SK-N-MC (cell line): Measurements from ENCODE around the gene DIP2C.
"Not testable (repeated sequence)": the region's sequence is repeated elsewhere in the genome, so short reads cannot be mapped to it uniquely, and the experiment has no call there.

Experiments used
- DNase-seq: peaks from one replicate; pipeline ENCODE4 v3.0.0-alpha.2; 2011; ENCODE audit warnings: low read depth, low spot score
- H3K27ac ChIP-seq: fragments of 200-600 bp; sonication (generic); 2 replicates; pipeline ENCODE4 v1.5.1; 2016; ENCODE audit warnings: mixed run types
- H3K36me3 ChIP-seq: fragments of 200-600 bp; sonication (generic); 2 replicates; pipeline ENCODE4 v1.6.1; 2017; ENCODE audit warnings: antibody characterized with exemption, low read length, mixed read lengths; ENCODE audit not compliant: insufficient read depth
- H3K4me3 ChIP-seq: fragments of 200-600 bp; sonication (generic); 2 replicates; pipeline ENCODE4 v1.5.1; 2016
- H3K9ac ChIP-seq: fragments of 200-600 bp; sonication (generic); 2 replicates; pipeline ENCODE4 v1.8.0; 2017; ENCODE audit warnings: mixed run types, mixed read lengths; ENCODE audit not compliant: insufficient read length
- H3K9me3 ChIP-seq: fragments of 200-600 bp; sonication (generic); 2 replicates; pipeline ENCODE4 v1.6.1; 2017; ENCODE audit warnings: low read depth, mild to moderate bottlenecking, antibody characterized with exemption, low read length, moderate library complexity, mixed read lengths
- EZH2 ChIP-seq: fragments of 200-600 bp; sonication (generic); IDR thresholded peaks from one replicate; pipeline ENCODE4 v1.6.1; 2017; ENCODE audit warnings: antibody characterized with exemption
- FOXP2 ChIP-seq: optimal IDR thresholded peaks from 2 replicates; pipeline ENCODE3; 2011; ENCODE audit warnings: mild to moderate bottlenecking, moderate library complexity; ENCODE audit not compliant: insufficient read depth; ENCODE audit errors: extremely low read length, control extremely low read depth
- POLR2AphosphoS5 ChIP-seq: IDR thresholded peaks from 2 replicates; pipeline ENCODE4 v1.6.1; 2012; ENCODE audit warnings: mild to moderate bottlenecking, low read depth, low read length, borderline replicate concordance

DIP2C gene

GRCh38 chr10:456486-456885 is 233.0 kb downstream of the DIP2C start:
- TF ChIP-seq FOXP2 = no peak
- no peak for TF ChIP-seq POLR2AphosphoS5
- no peak for TF ChIP-seq EZH2
- H3K27ac ChIP-seq = no peak overlapping the region
- no peak for DNase-seq
- no peaks in the 10 kb centered on the region for H3K36me3 ChIP-seq
- no peak overlapping the region for H3K4me3 ChIP-seq
- no peaks in the 10 kb centered on the region for H3K9me3 ChIP-seq
- no peak overlapping the region for H3K9ac ChIP-seq

GRCh38 chr10:454860-455259 is 234.6 kb downstream of the DIP2C start:
- Histone ChIP-seq H3K9me3 (no peaks in the 10 kb centered on the region), H3K27ac (no peak overlapping the region), H3K9ac (no peak overlapping the region), H3K4me3 (no peak overlapping the region), H3K36me3 (no peaks in the 10 kb centered on the region)
- DNase-seq = no peak
- TF ChIP-seq FOXP2 (no peak), EZH2 (no peak), POLR2AphosphoS5 (no peak)

- no peak overlapping the region for H3K9ac ChIP-seq
- no peaks in the 10 kb centered on the region for H3K9me3 ChIP-seq
- TF ChIP-seq EZH2 (no peak), POLR2AphosphoS5 (no peak), FOXP2 (no peak)
- no peak overlapping the region for H3K27ac ChIP-seq
- no peak for DNase-seq
- H3K36me3 ChIP-seq = no peaks in the 10 kb centered on the region
- no peak overlapping the region for H3K4me3 ChIP-seq
These were observed 235.8 kb downstream of the DIP2C start for GRCh38 chr10:453647-454046.

- H3K9me3 ChIP-seq = no peaks in the 10 kb centered on the region
- H3K4me3 ChIP-seq = no peak overlapping the region
- no peak overlapping the region for H3K27ac ChIP-seq
- no peak overlapping the region for H3K9ac ChIP-seq
- DNase-seq = no peak
- TF ChIP-seq FOXP2 = no peak
- no peak for TF ChIP-seq EZH2
- no peak for TF ChIP-seq POLR2AphosphoS5
- no peaks in the 10 kb centered on the region for H3K36me3 ChIP-seq
These were observed 236.7 kb downstream of the DIP2C start for GRCh38 chr10:452512-453426.

- no peak overlapping the region for H3K4me3 ChIP-seq
- no peak for TF ChIP-seq POLR2AphosphoS5
- no peak for TF ChIP-seq EZH2
- TF ChIP-seq FOXP2 = no peak
- DNase-seq = no peak
- H3K27ac ChIP-seq = no peak overlapping the region
- no peaks in the 10 kb centered on the region for H3K36me3 ChIP-seq
- no peaks in the 10 kb centered on the region for H3K9me3 ChIP-seq
- no peak overlapping the region for H3K9ac ChIP-seq
These were observed 237.6 kb downstream of the DIP2C start for GRCh38 chr10:451856-452255.

- no peak for DNase-seq
- Histone ChIP-seq H3K4me3 (no peak overlapping the region), H3K36me3 (no peaks in the 10 kb centered on the region), H3K9me3 (no peaks in the 10 kb centered on the region), H3K9ac (no peak overlapping the region), H3K27ac (no peak overlapping the region)
- TF ChIP-seq POLR2AphosphoS5 (no peak), EZH2 (no peak), FOXP2 (no peak)
These were observed 238.4 kb downstream of the DIP2C start for GRCh38 chr10:451021-451471.

- H3K4me3 ChIP-seq = no peak overlapping the region
- no peak overlapping the region for H3K27ac ChIP-seq
- H3K9ac ChIP-seq = no peak overlapping the region
- TF ChIP-seq FOXP2 = no peak
- no peak for TF ChIP-seq EZH2
- TF ChIP-seq POLR2AphosphoS5 = no peak
- no peaks in the 10 kb centered on the region for H3K36me3 ChIP-seq
- DNase-seq = no peak
- H3K9me3 ChIP-seq = no peaks in the 10 kb centered on the region
These were observed 239.0 kb downstream of the DIP2C start for GRCh38 chr10:450463-450862.

- not testable (repeated sequence) for H3K36me3 ChIP-seq, H3K9ac ChIP-seq, H3K9me3 ChIP-seq, H3K4me3 ChIP-seq, H3K27ac ChIP-seq
- peak; percentile 3 for DNase-seq
These were observed 240.1 kb downstream of the DIP2C start for GRCh38 chr10:449331-449730.

- Histone ChIP-seq H3K36me3 (no peaks in the 10 kb centered on the region), H3K9ac (no peak overlapping the region)
- TF ChIP-seq FOXP2 (no peak), EZH2 (no peak), POLR2AphosphoS5 (no peak)
These were observed 246.0 kb downstream of the DIP2C start for GRCh38 chr10:443459-443858.

More at GRCh38 chr10:443459-443858, 246.0 kb downstream of the DIP2C start:
- Histone ChIP-seq H3K4me3 (no peak overlapping the region), H3K27ac (no peak overlapping the region), H3K9me3 (no peaks in the 10 kb centered on the region)
- DNase-seq = no peak
